Anterior cingulate cortex (tissue), 58 donors: ENCODE results near the gene ZSCAN10.
"Not testable (repeated sequence)": the region's sequence is repeated elsewhere in the genome, so short reads cannot be mapped to it uniquely, and the experiment has no call there.

ENCODE experiments used
- DNase-seq, 58 donors: peaks; one replicate each; lab custom pipeline; 2025; lab: John Stamatoyannopoulos, UW

ZSCAN10 gene

DNA sequence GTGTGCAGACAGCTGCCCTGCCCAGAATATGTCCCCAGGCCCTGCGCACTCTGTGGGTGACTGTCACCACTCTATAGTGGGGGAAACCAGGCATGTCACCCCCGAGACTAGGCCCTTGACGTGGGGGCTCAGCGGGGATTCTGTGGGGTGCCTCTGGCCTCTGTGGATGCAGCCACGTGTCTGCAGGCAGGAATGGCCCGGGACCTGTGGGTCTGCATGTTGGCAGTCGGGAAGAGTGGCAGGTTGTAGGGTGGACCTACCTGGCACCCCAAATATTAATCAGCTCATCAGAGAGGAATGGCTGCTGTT lies 32.7 kb downstream of the ZSCAN10 start:
- DNase-seq, result no peak

DNA sequence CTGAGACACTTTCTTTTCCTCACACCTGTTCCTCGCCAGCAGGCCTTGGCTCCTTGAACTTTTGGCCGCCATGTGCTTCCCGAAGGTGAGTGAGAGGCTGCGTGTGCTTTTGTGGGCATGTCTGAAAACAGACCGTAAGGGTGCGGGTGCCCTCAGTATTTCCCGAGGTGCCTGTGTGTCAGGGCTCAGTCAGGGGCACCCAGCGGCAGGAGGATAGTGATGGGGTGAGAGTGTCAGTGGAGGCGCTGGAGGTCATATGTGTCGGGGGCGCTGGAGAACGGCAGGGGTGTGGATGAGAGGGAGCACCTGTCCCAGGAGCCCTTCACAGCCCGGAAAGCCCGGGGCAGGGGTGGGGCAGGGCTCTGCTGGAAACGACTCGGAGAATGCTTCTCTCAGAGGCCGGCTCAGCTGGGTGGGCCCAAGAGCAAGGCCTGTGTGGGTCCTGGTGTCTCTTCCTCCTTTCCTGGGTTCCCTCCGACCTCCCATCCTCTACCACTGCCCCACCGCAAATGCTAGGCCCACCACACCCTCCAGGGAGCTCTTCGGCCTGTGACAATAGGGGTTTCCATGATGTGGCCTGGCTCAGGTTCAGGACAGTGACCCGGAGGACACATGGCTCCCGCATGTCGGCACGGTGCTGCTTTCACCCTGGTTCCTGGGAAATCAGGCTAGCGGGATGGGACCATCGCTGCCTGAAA lies 33.2 kb downstream of the ZSCAN10 start:
- DNase-seq, result no peak

DNA sequence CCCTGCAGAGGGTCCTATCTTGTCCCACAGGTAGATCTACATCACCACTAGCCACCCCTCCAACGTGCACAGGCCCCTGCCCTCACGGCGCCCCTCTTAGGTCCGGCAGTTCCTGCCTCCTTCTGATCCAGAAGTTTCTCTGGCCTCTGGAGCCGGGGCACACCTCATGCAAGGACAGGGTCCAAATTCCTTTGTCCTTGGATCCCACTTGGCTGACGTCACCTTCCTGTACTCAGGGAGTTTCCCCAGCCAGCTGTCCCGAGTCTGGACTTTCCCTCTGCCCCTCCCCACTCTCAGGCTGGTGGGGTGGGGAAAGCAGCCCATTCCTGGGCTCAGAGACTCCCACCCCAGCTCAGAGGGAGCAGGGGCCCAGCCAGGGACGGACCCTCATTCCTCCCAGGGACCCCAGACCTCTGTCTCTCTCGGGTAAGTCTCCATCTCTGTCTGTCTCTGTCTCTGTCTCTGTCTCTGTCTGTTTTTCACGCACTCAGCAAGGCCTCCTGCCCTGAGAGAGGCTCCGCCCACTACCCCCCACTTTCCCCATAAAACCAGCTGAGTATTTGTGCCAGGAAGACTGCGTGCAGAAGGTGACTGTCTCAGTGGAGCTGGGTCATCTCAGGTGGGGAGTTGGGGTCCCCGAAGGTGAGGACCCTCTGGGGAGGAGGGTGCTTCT lies 33.9 kb downstream of the ZSCAN10 start, which contains the start of gene IL32:
IL32 (plus strand) TSS at position 572 of the 673 bp plus-strand sequence. CDS start 172 bp downstream, outside the sequence.
- no peak for DNase-seq

DNA sequence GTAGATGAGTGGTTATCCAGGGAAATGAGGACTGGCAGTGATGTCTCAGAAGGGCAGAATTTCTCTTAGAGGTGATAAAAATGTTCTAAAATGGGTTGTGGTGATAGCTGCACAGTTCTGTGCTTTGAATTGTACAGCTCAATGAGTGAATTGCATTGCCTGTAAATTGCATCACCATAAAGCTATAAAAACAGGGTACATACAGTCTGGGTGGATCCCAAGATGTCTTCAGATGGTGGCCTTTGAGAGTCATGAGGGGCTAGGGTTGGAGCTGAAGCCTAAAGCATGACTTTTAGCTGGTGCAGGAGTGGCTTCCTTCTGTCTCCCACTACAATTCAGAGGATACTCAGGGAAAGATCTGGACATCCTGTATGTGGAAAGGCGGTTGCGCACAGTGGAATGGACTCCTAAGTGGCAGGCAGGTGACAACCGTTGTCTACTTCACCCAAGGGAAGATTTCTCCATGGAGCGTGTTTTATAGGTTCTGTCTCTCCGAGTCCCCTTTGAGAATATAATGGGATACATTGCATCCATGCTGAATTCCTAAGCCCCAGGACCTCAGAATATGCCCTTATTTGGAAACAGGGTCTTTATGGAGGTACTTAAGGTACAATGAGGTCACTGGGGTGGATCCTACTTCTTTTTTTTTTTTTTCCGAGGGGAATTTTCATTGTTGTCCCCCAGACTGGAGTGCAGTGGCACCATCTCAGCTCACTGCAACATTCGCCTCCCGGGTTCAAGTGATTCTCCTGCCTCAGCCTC lies 35.3 kb downstream of the ZSCAN10 start:
- DNase-seq, result no peak

DNA sequence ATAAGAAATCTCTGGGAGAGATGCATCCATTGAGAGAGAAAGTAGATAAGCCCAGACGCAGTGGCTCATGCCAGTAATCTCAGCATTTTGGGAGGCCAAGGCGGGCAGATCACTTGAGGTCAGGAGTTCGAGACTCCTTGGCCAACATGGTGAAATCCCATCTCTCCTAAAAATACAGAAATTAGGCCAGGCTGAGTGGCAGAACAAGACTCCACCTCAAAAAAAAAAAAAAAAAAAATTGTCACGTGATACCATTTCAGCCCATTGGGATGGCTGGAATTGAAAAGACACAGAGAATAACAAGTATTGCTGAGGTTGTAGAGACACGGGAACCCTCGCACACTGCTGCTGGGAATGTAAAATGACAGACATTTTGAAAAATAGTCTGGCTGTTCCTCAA lies 36.5 kb downstream of the ZSCAN10 start:
- no peak for DNase-seq

GRCh38 chr16:3060339-3061127 lies 38.6 kb downstream of the ZSCAN10 start:
- no peak for DNase-seq

- no peak for DNase-seq
Measured at GRCh38 chr16:3059723-3060242, 39.3 kb downstream of the ZSCAN10 start.

DNA sequence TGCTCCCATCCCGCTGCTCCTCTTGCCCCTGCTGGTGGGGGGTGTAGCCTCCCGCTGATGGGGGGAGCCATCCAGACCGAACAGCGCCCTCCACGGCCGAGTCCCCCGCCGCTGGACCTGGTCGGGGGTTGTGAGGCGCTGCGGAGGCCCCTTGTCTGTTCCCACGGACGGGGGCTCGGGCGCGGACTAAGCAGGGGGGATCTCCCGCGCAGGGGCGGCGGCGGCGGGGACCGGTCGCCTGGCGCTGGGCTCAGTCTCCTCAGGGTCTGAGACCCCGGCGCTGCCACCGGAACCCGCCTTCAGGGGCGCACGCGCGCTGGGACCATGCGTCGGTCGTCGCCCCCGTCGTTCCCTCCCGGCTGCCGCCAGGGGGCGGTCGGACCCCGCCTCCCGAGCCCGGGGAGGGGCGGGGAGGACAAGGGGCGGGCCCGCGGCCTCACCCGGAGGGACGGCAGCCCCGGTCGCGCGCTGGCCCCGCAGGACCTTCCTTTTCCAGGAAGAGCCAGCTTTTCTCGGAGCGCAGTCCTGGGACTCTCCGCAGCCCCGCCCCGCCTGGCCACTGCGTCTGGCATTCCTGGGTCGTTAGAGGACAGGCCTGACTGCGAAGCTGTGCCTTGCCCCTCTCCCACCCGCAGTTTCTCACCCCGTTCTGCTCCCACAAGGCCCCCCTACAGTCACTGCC lies 39.9 kb downstream of the ZSCAN10 start:
- DNase-seq, result peak in 57 of 58 donors; percentile 11 to 85 (median 66)

DNA sequence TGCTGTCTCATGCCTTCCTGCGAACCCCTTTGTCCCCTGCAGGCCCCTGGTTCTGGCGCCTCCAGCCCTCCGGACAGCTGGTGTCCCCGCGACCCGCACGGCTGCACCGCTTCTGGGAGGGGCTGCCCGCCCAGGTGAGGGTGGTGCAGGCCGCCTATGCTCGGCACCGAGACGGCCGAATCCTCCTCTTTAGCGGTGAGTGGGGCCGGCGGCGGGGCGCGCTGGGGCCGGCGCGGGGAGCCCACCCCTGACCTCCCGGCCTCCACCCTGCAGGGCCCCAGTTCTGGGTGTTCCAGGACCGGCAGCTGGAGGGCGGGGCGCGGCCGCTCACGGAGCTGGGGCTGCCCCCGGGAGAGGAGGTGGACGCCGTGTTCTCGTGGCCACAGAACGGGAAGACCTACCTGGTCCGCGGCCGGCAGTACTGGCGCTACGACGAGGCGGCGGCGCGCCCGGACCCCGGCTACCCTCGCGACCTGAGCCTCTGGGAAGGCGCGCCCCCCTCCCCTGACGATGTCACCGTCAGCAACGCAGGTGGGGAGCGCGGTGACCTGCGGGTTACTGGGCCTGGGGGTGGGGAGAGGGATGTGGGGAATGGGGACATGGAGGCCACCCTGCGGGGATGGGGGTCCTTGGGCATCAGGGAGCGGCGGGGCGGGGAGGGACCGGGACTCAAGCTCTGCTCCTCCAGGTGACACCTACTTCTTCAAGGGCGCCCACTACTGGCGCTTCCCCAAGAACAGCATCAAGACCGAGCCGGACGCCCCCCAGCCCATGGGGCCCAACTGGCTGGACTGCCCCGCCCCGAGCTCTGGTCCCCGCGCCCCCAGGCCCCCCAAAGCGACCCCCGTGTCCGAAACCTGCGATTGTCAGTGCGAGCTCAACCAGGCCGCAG lies 40.7 kb downstream of the ZSCAN10 start:
- DNase-seq, result peak in 22 of 58 donors; percentile 4 to 52 (median 27)

GRCh38 chr16:3057181-3058138 lies 41.6 kb downstream of the ZSCAN10 start:
- no peak for DNase-seq

GRCh38 chr16:3056336-3057180 lies 42.5 kb downstream of the ZSCAN10 start:
- DNase-seq, result no peak

GRCh38 chr16:3055734-3056115 lies 43.4 kb downstream of the ZSCAN10 start:
- not testable (repeated sequence) for DNase-seq

- DNase-seq, result no peak
Measured at GRCh38 chr16:3054965-3055733, 43.9 kb downstream of the ZSCAN10 start.

DNA sequence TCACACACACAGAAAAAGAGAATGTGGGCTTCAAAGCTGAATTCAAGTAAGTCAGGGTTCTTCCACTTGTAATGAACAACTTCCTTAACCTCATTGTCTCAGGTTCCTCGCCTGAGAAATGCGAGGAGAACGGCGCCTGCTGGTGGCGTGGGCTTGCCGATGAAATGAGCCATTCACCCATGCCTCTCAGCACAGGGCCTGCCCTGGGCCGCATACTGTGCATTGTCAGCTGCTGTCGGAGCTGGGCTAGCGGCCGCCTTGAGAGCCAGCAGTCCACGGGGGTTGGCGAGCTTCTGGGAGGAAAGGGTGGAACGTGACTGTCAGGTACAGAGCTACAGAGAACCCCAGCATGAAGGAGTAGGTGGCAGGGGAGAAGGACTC lies 45.8 kb downstream of the ZSCAN10 start:
- DNase-seq, result not testable (repeated sequence)

GRCh38 chr16:3052571-3053329 lies 46.3 kb downstream of the ZSCAN10 start:
- DNase-seq, result not testable (repeated sequence)
